GM12891 (cell line): Measurements from ENCODE around the gene COLEC12.

Experiments used
- POLR2A ChIP-seq: IDR thresholded peaks from 2 replicates; pipeline ENCODE4 v1.6.1; 2011; ENCODE audit warnings: low read depth, low read length, control low read depth
- POLR2AphosphoS5 ChIP-seq: IDR thresholded peaks from 2 replicates; pipeline ENCODE4 v1.6.1; 2011; ENCODE audit warnings: low read depth, low read length, control low read depth
- SPI1 ChIP-seq: IDR thresholded peaks from 2 replicates; pipeline ENCODE4 v1.6.1; 2011; ENCODE audit warnings: low read depth, low read length, control low read depth
- TAF1 ChIP-seq: IDR thresholded peaks from 2 replicates; pipeline ENCODE4 v1.6.1; 2011; ENCODE audit warnings: low read depth, low read length, control low read depth

GRCh38 chr18:334575-335132 is 165.8 kb downstream of the COLEC12 start:
- TF ChIP-seq POLR2AphosphoS5 (no peak), TAF1 (no peak), SPI1 (no peak), POLR2A (no peak)
